GM18870 (cell line): ENCODE measurements around the gene DMKN.
"Not testable (repeated sequence)": the region's sequence is repeated elsewhere in the genome, so short reads cannot be mapped to it uniquely, and the experiment has no call there.

ENCODE experiments used
- ATAC-seq: cut with Tn5 transposase; IDR thresholded peaks from one replicate; pipeline ENCODE4 v1.9.1; 2021; ENCODE audit warnings: moderate library complexity; ENCODE audit not compliant: unreplicated experiment

Gene DMKN

DNA sequence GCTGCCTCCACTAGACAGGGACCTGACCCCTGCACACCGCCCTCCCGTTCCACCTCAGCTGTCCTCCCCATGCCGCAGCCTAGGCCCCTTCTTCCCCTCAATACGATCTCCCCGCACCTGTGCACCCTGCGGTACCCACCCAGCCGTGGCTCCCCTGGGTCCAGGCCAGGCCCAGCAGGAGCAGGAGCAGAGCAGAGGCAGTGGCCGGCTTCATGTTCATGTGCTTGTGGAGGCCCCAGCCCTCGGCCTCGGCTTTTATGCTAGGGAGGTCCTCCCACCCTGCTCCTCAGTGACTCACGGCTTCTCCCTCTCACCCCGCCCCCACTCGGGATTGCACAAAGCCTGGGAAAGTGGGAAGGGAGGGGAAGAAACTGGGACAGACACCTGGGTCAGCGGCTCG lies 11.8 kb downstream of the DMKN start:
- ATAC-seq, result no peak

DNA sequence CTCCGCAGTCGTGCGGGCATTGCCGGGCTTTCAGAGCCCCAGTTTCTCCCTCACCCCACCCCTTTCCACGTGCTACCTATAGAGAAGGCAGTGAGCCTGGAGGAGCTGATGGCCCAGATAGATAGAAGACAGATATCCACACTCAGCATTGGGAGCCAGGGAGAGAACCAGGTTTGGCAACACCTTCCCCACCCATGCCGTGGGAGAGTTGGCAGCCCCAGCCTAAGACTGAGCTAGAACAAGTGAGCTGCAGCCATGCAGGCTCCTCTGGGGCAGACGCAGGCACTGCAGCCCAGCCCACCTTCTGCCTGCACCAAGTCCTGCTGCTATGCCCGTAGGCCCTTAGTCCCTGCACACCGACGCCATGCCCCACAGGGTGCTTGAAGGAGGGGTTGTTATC lies 12.8 kb downstream of the DMKN start:
- ATAC-seq, result no peak

DNA sequence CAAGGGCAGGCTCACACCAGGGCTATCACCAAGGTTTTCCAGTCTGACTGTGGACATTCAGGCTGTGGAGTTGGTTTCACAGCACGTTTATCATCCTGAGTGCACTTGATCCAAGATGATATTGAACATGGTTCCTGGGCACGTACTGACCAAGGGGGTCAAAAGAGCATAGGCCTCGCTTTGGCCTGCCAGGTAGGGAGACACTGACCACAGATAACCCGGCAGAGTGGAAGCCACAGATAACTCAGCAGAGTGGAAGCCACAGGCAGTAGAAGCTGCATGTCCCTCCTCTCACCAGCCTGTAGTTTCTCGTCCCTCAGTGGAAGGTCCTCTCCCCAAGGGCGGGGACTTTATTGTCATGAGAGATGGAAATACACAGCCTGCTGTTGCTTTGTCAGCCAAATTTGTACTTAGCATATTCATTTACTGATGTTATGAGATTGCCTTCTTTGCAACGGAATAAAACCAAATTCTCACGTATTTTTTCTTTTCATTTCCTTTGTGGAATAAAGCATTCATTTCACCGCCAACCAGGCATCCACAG lies 14.4 kb downstream of the DMKN start:
- ATAC-seq, result no peak

DNA sequence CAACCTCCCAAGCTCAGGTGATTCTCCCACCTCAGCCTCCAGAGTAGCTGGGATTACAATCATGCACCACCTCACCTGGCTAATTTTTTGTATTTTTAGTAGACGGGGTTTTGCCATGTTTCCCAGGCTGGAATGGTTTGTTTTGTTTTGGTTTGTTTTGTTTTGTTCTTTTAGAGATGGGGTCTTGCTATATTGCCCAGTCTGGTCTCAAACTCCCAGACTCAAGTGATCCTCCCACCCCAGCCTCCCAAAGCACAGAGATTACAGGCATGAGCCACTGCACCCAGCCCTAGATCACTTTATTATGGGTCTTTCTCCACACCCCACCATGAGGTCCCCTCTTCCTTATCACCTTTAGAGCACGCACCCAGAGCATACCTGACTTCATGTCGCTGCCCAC lies 15.2 kb downstream of the DMKN start:
- ATAC-seq, result no peak

DNA sequence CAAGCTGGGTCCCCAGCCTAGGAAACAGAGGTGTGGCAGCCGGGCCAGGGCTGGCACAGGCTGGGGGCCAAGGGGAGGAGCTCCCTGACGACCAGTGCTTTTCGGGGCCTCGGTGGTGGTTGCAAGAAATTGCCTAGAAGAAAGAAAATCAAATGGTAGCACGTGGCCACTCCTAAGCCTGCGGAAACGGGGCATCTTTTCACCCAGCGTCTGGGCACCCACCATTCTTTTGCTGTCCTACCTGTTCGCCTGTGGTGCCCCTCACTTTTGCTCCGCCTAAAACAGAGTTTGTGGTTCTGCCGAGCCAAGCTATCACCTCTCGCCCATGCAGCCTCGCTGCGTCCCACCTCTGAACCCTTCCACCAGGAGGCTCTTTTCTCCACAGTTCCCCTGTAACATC lies 16.0 kb downstream of the DMKN start:
- ATAC-seq, result no peak

DNA sequence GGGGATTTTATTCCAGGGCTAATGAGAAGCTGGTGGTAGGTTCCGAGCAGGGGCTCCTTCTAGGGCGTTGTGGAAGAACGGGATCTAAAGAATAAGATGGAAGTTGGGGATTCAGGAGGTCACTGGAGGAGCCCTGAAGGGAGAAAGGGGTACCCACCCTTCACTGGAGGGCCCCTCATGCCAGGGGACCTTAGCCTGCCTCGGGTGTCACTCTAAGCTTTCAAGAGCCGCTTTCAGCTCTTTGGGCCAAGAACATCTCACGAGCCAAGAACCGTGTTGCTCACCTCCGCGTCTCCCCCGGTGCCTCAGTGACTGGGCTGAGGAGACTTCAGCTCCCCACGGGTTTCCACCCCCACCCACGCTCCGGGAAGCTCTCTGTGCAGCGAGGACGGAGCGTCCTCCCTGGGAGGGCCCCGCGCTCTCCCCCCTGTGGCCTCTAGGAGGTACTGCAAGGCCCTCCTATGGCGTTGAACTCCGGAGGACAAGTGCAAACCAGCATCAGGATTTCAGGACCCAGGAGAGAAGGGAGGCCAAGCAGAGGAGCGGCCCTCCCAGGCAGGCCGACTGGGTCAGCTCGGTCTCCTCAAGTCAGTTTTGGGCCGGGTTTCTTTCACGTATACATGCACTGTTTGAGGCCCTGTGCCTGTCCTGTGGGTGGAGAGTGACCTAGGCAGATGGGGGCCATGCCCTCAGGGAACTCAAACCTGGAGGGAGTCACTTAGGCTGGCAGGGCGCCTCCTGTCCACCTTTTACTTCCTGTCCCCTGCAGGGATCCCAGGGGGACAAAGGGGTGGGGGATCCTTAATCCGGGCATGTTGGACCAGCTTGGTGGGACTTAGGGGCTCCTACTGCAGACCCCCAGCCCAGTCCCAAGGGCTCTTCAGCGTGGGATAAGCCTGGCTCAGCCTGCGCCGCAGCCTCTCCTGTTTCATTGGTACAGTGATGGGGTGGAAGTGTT lies 18.1 kb downstream of the DMKN start:
- no peak for ATAC-seq

DNA sequence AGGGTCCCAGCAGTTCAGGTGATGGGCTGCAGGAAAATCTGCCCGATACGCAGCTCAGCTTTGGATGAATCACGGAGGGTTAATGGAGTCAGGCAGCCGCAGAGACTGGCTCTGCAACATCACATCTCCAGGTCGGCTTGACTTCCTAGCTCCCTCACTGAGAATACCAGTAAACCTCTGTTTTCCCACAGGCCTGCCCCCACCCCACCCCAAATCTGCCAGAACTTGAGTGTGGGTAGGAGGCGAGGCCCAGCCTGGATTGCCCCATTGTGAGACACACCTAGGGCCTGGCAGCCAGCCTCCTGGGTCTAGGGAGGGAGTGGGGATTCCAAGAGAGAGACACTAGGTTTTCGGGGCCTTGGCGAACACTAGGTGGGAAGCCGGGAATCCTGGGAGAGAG lies 19.5 kb downstream of the DMKN start:
- no peak for ATAC-seq

DNA sequence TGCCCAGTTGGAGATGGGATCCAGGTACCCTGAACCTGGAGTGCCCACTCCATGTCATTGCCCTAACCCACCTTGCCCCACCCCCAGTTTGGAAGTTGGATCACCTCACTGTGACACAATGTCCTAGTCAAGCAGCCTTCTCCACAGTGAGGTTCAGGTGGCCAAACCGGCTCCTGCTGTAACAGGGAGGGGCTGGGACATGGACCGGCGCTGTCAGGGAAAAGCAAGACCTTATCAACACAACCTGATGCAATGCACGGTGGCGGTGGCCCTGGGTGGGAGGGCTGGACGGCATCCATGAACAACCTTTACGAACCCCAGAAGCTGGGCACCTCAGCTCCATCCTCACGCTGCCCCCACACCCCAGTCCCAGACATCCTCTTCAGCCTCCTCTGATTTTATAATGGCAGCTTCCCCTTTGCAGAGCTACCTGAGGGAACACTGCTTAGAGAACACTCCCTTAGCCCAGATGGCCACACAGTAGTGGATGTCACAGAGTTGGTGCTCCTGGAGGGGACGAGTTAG lies 21.6 kb downstream of the DMKN start:
- no peak for ATAC-seq

DNA sequence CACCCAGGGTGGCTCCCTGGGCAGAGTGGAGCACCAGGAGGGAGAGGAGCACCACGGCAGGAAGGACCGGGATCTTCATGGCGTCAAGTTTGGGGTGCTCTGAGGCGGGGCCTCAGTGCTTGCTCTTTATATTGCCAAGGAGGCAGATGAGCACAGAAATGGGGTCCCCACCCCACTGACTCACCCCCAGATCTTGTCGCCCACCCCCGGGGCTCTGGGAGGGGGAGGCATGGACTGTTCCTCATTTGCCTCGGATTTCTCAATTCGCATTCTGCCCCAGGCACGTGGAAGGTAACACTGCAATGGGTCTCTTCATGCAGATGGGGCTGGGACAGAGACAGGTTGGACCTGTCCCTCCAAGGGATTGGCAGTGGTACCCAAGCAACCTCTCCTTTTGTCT lies 23.1 kb downstream of the DMKN start, which contains the start of gene KRTDAP:
KRTDAP (minus strand) TSS at position 101 of the 400 bp plus-strand sequence; CDS start at position 79, 22 bp downstream.
- no peak for ATAC-seq

DNA sequence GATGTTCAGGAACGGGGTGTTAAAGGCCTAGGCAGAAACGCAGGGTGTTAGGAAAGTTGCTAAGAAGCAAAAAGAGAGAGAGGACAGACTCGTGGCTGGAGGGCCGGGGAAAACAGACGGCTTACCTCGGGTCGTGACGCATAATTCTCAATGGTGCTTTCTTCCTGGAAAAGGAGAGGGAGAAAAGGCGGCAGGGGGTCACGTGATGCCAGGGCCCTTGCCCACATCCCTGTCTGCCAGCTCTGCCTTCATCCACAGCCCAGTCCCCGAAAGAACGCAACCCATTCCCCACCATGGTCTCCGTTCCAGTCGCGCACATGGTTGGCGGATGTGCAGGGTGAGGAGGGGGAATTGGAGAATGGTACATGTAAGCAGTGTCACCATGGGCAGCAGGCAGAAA lies 24.8 kb downstream of the DMKN start:
- no peak for ATAC-seq

DNA sequence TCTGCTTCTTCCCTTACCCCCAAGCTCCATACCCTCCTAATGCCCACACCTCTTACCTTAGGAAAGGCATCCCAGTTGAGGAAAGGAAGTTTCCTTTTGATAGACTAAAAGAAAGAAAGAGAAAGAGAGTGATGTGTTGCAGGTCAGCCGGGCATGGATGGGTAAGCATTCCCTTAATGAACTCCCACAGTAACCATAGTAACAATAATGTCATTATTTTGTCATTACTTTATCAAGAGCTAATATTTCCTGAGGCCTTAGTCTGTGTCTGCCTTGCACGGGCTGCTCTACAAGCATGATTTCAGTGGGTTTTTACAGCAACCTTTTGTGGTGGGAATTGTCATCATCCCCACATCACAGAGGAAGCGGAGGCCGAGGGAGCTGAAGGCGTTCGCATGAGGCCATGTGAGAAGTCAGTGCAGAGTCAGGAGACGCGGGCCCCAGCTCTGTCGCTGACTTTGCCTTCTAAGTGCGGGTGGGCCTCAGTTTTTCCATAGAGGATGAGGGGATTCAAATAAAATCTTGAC lies 25.7 kb downstream of the DMKN start:
- ATAC-seq, result no peak

DNA sequence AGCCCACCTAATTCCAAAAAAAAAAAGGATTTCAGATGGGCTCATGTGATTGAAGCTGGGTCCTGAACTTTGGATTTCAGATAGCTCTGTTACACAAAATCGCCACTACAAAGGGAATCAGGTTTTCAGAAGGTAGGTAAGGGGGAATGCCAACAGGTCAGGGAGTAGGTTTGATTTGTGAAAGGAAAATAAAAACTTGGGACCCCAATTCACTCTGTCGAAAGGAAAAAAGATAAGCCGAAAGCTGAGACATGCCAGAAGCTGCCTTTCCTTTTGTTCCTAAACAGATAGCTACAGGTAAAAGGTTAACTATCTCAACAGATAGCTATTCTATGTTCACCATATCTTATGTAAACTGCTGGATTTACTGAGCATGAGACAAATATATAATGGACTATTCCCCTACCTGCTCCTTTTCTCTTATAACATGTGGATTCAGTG lies 27.2 kb downstream of the DMKN start:
- ATAC-seq, result no peak

DNA sequence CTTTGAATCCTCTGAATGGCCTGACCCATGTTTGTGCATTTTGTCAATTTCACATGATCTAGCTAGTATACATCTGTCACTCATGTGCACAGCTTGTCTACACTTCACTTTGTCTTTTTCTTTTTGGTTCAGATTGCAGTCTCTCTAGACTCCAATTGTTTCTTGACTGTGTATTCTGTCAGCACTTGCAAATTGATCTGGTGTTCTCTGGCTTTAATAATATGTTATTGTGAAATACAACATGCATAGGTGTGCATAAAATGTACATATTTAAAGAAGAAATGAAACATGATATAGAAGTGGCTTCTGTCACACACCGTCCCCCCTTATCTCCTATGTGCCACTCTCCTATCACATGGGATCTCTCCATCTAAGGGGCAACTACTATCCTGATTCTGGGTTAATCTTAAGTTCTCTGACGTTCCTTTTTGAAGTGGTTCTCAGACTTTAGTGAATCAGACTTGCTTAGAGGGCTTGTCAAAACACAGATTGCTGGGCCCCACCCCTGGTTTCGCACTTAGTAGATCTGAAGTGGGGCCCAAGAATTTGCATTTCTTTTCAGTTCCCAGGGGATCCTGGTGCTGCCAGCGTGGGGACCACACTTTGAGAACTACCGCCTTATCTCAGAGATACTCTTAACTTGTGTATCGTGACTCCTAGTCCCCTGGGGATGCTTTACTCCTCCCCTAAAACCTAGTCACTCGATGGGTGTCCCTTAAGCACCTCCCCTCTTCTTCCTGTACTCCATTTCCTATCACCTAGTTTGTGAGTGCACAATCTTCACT lies 29.0 kb downstream of the DMKN start:
- ATAC-seq, result no peak

DNA sequence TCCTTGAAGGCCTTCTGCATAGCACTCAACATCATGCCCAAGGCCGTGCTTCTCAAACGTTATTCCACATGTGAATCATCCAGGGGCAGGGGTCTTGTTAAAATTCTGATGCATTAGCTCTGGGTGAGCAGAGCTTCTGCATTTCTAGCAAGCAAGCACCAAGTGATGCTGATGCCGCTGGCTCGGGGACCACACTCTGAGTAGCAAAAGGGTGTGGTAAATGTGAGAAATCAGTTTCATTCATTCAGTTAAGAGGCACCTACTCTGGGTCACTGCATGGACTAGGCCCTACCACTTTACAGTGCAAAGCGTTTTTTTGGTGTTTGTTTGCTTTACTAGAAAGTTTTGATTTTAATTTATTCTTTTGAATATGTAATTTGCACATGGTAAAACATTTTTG lies 30.4 kb downstream of the DMKN start:
- ATAC-seq, result no peak

DNA sequence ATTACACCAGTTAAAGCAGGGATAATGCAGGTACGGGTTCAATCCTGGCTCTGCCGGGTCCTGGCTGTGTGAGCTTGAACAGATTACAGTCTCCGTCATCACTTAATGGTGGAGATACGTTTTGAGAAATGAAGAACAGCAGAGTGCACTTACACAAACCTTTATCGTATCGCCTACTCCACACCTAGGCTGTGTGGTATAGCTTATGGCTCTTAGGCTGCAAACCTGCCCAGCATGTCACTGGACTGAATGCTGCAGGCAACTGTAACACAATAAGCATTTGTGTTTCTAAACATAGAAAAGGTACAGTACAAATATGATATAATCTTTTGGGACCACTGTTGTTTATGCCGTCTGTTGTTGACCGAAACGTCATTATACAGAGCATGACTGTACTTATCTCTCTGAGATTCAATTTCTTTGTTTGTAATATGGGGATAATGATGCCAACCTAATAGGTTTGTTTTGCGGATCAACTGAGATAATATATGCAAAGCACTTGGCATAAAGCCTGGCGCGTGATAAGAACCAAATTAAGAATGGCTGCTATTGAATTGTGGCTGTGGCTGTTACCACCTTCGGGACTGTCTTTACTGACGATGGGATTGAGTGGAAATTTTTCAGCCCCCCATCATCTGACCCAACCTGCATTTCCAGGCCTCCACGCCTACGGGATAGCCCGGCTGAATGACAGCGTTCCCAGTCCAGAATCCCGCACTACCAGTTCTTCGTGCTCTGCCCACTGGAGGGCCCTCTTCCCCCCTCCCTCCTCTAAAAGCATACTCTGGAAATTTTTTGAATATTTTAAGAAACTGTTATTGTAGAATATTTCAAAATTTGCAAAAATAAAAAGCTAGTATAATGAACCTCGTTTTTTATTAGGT lies 34.4 kb downstream of the DMKN start:
- ATAC-seq, result no peak

DNA sequence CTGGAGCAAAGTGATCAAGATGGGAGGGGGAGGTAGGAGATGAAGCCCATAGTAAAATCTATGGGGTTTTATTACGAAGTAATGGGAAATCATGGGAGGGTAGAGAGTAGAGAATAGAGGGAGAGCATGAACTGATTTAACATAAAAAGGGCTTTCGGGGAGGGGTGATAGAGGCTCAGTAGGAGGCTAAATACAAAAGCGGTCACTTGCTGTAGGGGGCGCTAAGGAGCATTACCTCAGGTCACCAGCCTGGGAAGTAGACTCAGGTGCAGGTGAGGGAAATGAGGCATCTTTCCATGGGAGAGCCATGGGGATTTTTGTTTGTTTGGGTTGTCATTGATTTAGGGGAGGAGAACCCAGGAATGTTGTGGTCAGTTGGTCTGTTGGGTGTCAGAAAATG lies 37.3 kb downstream of the DMKN start:
- ATAC-seq, result no peak

DNA sequence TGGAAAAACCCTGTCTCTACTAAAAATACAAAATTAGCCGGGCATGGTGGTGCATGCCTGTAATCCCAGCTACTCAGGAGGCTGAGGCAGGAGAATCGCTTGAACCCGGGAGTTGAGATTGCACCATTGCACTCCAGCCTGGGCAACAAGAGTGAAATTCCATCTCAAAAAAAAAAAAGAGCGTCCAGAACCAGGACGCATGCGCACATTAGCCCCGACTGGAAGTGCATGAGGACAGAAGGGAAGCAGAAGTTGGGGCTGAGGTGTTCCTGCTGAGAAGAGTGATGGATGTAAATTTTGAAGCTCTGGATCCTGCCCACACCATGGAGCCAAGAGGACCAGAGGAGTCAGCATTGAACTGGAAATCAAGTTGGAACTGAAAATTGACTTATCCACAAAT lies 38.9 kb downstream of the DMKN start:
- not testable (repeated sequence) for ATAC-seq

DNA sequence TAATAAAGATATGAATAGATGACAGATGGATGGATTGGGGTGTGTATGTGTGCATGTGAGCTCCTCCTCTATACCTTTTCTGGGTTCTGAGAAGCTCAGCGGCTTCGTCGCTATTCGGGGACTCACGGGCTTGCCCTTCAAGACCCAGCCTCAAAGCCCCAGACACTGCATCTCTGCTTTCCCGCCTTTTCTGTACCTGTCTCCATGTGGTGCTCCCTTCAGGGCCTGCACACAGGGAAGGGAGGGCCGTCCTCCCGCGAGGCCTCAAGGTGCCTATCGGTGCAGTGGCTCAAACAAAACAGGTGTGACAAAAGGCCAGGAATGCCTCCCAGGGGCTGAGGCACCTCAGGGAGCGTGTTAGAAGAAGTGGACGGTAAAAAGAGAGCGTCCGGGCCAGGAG lies 39.3 kb downstream of the DMKN start:
- no peak for ATAC-seq

DNA sequence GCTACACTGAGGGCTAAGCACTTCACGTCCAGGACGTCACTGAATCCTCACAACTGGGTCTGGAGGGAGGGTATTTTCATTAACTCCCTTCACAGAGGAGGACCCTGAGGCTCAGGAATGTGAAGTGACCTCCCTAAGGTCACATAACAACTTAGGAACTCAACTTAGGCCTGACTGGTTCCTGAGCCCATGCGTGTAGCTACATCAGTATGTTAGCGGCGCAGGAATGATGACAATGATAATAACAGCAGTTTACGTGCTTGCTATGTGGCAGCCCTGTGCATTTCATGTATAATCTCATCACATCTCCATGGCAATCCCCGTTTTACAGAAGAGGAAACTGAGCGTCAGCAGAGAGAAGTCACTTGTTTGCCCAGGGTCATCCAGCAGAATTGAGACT lies 41.5 kb downstream of the DMKN start:
- ATAC-seq, result no peak

DNA sequence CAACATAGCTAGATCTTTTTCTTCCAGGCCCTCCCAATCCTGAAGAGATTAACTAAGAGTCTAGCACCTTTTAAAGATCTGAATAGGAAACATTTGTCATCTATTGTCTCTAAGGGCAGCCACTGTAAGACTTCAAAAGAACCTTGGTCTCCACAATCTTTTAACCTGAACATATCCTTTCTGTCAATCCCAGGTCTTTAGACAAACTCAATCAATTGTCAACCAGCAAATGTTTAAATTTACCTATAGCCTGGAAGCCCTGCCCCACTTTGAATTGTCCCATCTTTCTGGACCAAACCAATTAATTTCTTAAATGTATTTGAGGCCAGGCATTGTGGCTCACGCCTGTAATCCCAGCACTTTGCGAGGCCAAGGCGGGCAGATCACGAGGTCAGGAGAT lies 42.4 kb downstream of the DMKN start:
- ATAC-seq, result not testable (repeated sequence)
